Mucosa of gallbladder (tissue), 1 donor: ENCODE measurements around the gene MEX3D. TPM values are rescaled to one million over a fixed set of nuclear protein-coding genes. Genes with fewer than 3 reads are reported as not detected.

Source experiments
- DNase-seq: peaks from one replicate; pipeline ENCODE4 v3.0.0-alpha.2; 2020; ENCODE audit warnings: low spot score
- total RNA-seq: library from RNA; stranded (reverse); gene quantifications from one replicate; pipeline ENCODE4 v1.2.1, GENCODE V29; 2021
- donor health status: DM: no; HTN: no; CAD: no.

MEX3D gene
- total RNA-seq, 1 donor from 2014 or later: 58.6 TPM

DNA sequence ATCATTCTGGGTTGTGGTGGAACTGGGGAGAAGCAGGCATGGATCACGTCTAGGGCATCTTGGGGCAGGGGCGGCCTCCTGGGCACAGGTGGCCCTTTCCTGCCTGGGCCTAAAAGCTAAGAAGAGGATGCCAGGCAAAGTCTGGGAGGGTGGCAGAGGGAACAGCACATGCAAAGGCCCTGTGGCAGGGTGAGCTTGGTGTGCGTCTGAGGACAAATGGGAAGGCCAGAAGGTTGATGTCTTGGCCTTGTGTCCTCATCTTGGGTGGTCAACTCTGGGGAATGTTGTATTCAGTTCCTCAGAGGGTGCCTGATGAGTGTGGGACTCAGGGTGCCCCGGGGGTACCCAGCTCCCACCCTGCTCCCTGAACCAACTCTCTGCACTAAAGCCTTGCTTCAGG lies 49.7 kb downstream of the MEX3D start:
- DNase-seq: no peak

DNA sequence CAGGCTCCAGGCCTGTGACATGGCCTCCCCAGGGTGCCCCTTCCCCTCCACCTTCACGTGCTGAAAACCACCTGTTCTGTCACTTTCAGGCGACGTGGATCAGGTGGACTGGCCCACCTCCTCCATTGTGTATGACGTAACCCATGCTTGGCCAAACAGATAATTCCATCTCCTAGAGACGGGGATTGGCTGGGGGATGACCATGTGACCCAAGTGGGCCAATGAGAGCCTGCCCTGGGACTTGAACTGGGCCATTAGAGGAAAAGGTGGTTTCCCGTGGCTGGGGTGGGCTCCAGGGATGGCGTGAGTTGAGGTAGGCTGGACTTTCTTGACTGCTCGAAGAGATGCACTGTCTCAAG lies 51.8 kb downstream of the MEX3D start:
- DNase-seq: no peak

DNA sequence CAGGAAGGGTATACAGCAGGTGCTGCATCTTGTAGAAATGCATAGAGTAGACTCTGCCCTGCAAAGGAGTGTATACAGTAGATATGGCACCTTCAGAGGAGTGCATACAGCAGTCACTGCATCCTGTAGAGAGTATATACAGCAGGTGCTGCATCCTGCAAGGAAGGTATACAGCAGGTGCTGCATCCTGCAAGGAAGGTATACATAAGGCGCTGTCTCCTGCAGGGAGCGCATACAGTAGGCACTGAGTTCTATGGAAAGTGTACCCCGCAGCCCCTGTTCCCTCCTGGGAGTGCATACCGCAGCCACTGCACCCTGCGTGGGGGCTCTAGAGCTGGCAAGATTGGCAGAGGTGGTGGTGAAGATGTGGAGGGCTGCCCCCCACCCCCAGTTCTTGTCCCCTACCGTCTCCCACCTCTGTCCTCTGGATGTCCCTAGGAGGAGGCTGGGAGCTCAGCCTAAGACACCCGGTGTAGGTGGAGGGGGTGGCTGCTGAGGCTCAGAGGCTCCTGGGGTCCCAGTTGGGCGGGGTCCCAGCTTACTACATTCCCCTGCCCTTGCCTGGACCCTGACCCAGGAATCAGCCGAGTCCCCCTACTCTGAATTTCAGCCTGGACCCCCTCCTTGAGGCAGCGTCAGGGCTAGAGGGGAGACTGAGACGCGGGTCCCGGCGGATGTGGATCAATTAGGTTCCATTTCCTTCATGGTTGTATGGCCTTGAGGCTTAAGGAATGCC lies 53.0 kb downstream of the MEX3D start:
- DNase-seq: no peak

DNA sequence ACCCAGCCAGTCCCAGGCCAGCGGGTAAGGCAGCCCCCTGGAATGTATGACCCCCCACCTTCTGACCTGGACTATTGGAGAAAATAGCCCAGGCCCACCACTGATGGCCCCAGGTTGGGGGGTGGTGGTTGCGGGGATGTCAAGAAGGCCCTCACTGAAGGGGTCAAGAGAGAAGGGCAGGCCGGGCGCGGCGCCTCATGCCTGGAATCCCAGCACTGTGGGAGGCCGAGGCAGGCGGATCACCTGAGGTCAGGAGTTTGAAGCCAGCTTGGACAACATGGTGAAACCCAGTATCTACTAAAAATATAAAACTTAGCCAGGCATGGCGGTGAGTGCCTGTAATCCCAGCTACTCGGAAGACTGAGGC lies 53.8 kb downstream of the MEX3D start:
- no peak for DNase-seq

DNA sequence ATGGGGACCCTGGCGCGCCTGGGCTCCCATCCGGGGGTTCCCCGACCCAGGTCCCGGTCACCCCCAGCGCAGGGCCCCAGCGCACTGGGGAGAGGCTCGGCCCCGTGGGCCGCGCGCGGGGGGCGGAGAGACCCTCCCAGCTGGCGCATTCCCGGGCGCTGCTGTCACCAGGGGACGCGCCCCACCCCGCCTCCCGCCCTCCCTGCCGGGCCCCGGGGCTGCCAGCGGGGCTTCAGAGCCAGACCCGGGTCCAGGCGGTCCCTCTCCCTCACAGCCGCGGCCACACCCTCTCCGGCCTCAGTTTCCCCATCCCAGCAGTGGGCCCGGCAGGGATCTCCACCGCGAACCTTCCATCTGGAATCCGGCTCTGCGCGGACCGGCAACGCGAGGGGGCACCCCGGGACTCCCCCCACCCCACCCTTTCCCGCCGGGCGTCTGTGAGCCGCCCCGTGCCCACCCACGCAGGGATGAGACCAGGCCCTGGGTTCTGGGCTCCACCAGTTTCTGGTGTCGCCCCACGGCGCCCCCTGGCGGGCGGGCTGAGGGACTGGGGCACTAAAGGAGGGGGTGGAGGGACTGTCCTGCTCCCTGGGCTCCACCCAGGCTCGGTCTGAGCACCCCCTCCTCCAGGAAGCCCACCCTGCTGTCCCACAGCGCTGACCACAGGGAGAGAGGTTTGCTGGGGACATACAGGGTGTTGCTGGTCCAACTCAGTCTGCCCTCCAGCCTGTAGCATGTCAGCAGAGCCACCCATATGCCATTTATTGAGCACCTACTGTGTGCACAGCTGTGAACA lies 54.4 kb downstream of the MEX3D start:
- DNase-seq: no peak

DNA sequence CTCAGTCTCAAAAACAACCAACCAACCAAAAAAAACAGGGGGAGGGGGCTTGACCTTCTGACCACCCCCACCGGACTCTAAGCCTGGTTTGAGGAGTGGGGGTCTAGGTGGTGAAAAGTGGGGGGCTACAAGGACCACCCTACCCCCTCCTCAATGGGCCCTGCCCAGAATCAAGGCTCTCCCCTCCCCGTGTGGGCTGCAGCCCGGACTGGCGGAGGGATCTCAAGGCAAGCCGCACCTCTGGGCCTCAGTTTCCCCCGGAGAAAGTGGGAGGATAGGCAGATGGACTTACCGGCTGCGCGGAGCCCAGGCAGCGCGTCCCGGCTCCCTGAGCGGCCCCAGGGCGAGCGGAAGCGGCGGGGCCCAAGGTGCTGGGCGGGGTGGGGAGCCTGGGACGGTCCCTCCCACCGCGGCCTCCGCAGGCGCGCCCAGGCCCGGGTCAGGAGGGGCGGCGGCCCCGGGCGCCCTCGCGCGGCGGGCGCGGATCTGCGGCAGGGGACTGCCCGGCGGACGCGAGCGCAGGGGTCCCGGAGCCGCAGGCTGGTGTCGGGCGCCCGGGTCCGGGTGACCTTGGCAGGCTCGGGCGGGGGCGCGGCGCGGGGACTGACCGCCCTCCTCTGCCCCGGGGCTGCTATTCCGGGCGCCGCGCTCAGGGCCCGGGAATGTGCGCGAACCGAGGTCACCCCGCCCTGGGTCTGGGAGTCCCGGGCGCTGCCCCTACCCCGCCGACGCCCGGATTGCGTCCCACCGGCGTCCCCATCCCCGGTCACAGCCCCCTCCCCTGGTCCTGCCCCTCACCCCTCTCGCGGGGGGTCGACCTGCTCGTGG lies 55.2 kb downstream of the MEX3D start, which contains the start of gene ADAMTSL5:
TSS of gene ADAMTSL5 (minus strand) at position 349 of the 828 bp plus-strand sequence. CDS start 2,076 bp downstream, outside the sequence.
- DNase-seq: no peak

DNA sequence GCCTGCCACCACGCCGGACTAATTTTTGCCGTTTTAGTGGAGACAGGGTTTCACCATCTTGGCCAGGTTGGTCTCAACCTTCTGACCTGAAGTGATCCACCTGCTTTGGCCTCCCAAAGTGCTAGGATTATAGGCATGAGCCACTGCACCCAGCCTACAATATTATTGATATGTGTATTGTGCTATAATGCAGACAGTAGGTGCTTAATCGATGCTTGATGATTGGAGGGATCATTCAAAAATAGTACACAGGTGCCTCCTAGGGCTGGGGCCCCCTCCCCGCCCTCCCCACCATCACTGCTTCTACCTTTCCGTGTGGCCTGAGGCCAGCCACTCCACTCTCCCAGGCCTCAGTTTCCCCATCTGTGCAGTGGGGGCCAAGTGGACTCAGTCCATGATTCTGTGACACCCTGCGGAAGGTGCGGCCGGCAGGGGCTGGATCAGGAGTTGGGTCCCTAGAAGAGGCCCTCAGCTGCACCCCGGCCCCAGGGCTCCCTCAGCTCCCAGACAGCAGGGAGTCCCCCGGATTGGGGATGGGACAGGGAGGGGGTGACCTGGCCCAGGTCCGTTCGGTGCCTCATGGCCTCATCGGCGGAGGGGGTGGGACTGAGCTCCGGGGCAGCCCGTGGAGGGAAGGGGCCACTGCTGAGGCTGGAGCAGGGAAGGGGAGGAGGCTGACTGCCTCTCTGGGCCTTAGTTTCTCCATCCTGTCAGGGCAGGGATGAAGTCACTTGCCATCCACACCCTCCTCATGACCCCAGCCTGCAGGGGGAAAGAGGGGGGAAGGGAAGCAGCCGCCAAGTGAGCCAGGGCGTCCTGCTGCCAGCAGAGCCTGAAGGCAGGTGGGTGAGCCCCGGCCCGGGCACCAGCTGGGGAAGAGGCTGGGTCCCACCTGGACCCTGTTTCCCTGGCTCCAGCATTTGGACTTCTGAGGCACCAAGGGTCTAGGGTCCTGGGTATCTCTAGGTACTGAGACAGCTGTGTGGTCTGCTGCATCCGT lies 56.5 kb downstream of the MEX3D start:
- no peak for DNase-seq

DNA sequence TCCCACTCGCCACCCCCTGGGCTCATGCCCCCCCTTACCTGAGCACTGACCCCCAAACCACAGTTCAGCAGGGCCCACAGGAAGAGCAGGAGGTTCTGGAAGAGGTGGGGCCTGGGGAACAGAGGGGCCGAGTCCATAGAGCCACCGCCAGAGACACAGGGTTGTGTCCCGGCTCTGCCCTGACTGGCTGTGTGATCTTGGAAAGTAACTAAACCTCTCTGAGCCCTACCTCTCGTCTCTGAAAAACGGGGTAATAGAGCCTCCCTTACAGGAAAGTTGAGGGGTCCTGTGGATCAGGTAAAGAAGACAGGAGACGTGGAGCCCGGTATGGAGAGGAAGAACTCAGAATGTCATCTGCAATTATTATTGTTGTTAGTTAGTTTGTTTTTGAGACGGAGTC lies 57.3 kb downstream of the MEX3D start:
- no peak for DNase-seq

DNA sequence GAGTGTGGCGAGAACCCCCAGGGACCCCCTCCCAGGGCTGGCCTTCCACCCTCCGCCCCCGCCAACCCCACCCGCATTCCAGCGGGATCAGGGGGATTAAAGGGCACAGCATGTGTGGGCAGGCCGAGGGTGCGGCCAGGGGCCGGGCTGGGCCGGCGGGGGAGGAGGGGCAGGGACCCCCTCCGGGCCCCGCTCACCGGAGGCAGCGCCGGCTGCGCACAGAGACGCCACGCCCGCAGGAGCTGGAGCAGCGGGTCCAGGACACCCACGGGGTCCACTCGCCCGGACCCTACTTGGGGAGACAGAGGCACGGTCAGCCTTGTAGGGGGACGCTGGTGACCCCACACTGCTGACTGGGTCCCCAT lies 57.7 kb downstream of the MEX3D start:
- no peak for DNase-seq

DNA sequence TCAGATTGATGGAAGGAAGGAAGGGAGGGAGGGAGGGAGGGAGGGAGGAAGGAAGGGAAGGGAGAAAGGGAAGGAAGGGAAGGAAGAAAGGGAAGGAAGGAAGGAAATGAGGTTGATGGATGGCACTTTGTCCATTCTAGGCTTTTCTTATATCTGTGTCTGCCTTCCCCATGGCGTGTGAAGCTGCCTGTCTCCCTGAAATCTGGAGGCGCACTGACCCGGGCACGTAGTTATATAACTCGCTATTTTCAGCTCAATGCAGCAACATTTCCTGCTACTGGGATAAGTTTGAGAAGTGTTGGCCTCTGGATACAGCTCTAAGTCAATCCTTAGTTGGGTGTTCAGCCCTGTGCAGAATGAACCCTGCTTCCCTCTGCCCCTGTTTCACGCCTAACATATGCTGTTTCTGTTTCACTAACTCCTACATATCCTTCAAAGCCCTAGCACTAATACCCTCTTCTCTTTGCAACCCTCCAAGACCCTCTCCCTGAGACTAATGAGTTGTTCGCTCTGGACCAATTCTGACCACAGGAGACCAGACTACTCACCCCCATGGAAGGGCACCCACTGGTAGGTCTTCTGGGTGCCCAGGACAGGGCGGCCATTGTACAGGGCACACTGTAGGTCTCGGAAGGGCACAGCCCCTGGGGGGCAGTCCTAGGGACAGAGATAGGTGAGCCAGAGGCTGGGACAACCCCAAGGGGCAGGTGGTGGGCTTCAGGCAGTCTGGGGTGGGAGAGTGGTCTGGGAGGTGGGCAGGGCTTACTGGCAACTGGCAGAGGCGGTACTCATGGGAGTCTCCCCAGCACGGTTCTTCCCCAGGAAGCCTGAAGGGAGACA lies 58.3 kb downstream of the MEX3D start:
- no peak for DNase-seq

DNA sequence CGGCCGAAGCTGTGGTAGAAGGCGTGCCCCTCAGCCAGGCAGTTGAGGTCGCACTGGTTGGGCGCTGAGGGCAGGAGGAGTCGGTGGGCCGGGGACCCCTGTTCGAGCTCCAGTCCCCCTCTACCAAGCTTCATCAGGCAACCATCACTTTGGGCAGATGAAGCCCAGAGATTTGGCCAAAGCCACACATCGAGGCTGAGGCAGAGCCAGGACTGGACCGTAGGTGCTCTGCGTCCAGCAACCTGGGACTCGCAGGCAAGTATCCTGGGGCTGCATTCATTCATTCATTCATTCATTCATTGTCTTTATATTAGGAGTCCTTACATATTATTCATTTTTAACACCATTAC lies 59.6 kb downstream of the MEX3D start:
- no peak for DNase-seq

DNA sequence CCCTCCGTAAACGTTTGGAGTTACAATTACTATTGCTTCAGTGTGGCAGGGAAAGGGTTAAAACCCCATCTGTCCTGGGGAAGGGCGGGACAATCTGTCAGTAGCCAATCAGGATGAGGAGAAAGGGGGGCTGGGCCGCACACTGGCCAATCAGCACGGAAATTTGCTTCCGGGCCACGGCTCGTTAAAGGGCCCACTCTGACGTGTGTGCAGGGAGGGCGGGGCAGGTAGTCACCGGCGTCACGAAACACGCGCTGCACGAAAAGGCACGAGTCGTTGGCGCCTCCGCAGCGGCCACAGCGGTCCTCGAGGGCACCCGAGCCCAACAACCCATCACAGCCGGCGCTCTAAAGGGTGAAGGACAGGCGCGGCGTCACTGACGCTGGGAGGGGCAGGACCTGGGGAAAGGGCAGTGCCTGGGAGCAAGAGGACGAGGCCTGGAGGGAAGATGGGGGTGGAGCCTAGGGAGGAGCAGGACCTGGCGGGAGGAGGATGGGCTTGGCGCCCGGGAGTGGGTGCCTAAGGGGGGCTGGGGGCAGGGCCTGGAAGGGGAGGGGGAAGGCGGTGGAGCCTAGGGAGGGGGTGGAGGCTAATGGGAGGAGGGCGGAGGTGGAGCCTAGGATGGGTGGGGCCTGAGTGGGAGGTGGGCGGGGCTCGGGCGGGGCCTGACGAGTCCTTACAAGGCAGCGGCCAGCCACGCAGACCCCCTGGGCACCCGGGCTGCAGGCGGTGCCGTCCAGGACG lies 60.2 kb downstream of the MEX3D start:
- DNase-seq: peak; percentile 95

DNA sequence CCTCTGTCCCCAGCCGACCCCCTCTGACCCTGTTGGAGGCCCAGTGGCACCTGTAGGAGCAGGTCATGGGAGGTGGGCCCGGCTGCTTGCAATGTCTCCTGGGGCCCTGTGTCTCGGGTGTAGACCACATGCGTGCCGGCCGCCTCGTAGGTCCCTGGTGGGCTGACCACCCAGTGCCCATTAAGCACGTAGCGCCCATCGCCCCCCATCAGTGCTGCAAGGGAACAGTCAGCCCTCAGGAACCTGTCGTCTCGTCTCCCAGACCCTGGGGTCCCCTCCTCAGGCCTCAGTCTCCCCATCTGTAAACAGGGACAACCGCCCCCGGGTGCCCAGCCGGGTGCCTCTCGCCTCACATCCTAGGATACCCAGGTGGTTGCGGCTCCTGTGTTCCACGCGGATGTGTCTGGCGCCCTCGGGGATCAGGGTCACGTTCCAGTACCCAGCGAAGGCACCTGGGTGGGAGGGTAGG lies 60.9 kb downstream of the MEX3D start:
- DNase-seq: no peak

DNA sequence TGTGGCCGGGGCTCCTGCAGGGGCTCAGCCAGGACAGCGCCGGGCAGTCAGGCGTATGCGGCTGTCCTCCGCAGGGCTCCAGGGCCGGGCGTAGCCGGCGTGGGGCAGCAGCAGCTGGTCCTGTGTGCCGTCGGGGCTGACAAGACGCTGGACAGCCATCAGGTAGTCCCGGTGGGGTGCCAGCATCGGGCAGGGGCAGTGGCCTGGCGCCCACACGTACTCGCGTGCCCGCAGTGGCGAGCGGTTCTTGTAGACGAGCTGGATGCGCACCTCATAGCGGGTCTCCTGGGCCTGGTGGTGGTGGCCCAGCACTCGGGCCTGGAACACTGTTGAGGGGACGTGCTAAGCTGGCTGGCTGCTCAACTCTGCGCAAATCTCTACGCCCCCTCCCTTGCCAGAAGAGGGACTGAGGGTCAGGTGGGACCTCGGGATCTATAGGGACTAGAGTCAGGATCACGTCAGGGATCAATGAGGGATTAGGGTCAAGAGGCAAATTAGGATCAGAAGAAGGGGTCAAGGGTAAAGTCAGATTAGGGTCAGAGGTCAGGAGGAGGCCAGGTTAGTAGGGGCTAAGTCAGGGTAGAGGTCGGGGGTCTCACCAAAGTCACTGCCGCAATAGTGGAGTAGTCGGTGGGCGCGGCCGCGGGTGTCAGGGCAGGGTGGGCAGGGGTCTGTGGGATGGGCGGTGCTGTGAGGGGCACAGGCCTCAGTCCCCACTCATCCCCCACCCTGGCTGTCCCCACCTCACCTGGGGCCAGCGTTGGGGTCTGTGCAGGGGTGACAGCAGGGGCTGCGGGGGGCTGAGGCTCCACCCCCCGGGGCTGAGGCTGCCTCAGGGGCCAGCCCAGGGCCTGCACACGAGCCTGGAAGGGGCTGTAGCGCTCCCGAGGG lies 61.9 kb downstream of the MEX3D start:
- DNase-seq: no peak

DNA sequence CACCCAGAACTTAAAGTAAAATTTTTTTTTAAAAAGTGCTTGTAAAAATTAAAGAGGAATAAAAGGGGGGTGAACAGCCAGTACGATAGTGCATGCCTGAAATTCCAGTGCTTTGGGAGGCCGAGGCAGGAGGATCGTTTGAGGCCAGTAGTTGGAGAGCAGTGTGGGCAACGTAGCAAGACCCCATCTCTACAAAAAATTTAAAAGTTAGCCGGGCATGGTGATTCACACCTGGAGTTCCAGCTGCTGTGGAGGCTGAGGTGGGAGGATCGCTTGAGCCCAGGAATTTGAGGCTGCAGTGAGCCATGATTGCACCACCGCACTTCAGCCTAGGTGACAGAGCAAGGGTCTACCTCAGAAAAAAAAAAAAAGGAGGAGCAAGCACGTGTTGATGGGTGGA lies 63.1 kb downstream of the MEX3D start:
- no peak for DNase-seq
